NAMALWA (cell line): ENCODE results near the gene ADK.
"Not testable (repeated sequence)": the region's sequence is repeated elsewhere in the genome, so short reads cannot be mapped to it uniquely, and the experiment has no call there.

Source experiments
- DNase-seq: peaks from one replicate; pipeline ENCODE4 v3.0.0-alpha.2; 2015; ENCODE audit warnings: low spot score

Gene ADK

DNA sequence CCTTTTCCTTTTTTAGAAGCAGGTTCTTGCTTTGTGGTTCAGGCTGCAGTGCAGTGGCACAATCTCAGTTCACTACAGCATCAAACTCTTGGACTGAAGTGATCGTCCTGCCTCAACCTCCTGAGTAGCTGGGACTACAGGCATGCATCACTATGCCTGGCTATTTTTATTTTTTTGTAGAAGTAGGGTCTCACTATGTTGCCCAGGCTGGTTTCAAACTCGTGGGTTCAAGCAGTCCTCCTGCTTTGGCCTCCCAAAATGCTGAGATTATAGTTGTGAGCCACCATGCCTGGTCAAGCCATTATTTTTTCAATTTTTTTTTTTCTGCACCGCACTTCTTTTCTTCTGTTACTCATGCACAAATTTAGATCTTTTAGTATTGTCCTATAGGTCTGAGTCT is 154.7 kb downstream of the ADK start:
- DNase-seq, result no peak

DNA sequence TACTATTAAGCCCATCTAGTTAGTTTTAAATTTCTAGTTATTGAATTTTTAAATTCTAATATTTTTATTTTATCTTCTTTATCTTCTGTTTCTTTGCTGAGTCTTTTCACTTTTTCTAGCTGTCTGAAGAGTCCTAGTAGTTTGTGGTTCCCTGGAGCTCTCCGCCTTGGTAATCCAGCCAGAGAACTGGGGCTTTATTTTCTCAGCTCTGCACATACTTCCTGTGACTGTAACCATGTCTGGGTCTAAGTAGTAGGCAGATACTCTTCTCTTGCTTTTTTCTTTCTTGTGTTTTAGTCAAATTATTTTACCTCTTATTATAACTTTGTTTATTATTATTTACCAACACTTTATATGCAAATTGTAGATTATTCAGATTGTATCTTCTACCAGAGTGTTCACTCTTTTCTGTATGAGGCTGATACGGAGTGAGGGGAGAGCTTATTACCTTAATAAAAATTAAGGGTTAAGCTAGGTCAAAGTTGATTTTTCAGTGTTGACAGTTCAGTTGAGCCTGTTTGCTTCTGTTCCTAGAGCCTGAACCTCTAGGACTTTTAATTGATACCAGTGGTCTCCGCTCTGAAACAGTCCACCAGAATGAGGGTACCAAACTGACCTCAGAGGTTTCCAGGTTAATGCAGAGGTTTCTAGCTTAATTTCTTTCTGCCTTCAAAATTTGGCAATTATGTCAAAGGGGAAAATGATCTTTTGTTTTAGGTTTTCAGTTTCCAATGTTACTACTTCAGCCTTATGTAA is 155.4 kb downstream of the ADK start:
- no peak for DNase-seq

DNA sequence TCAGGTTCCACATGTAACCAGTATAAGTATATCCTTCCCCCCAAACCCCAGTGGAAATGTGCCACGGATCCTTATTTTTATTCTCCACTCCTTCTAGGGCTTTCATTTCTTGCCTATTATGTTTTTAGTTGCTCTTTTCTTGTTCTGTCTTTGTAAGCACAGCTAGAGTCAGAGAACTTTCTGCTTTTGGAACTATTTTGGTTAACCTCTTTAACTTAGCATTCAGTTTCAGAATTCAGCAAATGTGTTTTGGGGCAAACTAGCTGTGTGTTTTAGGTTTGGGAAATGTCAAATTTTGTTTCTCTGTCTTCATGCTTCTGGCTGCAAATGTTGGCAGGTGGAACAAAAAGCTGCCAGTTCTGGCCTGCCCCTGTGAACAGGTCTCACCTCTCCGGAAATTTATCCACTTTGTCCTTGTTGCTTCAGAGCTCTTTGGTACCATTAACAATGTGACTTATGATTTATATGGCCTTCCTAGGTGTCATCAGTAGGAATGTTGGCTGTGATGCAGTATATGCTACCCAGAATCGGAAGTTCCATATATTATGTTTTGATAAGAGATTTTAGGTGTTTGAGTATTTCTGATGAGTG is 156.1 kb downstream of the ADK start:
- DNase-seq, result no peak

DNA sequence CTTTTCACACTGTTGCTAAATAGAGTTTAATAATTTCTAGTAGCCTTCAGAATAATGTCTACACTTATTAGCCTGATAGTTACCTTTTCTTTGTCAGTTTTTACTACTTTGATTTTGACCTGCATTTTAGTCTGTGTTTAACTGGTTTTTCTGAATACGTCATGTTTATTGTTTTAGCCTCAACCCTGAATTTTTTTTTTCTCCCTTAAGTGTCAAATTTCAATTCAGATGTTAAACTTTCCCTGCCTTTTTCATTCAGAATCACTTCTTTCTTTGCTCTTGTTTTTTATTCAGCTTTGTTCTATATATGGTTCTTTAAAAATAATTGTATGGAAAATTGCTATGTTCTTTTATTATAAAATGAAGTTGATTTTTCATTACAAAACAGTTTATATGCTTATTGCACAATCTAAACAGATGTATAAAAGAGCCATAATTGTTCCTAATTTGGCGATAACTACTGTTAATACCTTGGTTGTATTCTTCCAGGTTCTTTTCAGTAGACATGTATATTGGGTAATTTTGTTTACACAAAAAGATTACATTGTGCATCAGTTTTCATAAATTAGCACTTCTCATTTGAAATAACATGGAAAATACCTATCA is 159.7 kb downstream of the ADK start:
- DNase-seq, result no peak

DNA sequence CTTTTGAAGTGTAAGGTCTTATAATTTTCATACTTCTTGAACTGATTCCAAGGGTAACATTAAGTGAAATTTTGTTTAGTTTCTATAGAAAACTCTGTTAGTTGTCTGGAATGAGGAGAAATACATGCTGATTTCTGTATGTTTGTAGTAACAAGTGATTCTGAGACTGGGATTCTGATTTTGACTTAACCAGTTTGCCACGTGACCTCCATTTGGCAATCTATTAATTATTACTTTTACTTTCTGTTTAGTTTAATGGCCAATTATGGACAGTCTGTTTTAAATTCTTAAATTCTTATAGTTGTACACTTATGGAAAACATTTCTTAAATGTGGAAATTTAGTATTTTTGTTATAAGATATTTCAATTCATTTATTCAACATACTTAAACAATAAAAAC is 163.1 kb downstream of the ADK start:
- no peak for DNase-seq

DNA sequence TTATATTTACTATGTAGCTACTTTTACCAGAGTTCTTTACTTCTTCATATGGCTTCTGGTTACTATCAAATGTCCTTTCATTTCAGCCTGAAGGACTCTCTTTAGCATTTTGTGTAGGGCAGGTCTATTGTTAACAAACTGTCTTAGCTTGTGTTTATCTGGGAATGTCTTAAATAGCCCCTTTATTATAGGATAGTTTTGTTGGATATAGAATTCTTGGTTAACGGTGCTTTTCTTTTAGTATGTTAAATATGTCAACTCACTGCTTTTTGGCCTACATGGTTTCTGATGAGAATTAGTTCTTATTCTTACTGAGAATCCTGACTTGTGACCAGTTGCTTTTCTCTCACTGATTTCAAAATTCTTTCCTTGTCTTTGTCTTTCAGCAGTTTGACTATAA is 169.0 kb downstream of the ADK start:
- no peak for DNase-seq

DNA sequence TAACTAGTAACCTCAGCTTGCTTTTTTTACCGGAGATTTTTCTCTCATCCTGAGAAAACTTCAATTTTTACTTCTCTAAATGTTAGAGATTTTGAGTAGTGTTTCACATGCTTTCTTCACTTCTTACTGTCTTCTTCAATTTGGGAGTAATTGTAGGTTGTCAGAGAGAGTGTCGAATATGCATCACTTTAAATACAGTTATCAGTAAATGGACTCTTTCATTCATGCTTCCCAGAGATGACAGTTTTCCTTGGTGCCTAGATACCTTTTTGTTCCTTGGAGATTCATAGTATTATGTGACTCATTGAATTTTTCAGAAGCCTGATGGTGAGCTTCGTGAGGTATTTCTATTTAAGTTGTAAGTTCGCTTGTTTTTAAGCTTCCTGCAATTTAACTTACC is 169.7 kb downstream of the ADK start:
- DNase-seq, result no peak

DNA sequence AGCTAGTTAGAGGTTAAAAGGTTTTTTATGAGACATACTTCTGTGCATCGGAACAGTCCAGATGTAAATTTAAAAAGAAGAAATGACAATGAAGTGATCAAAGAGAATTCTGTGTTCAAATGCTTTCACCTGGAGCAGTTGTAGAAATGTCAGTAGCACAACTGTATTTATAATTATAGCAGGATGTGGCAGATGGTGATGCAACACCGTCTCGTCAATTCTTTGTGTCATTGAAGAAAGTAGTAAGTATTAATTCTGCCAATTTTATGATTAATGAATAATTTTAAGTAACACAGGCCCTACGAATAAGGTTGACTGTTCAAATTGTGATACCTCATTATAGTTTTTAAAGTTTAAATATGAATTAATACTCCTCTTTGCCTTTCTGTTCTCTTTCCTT is 171.1 kb downstream of the ADK start:
- no peak for DNase-seq

DNA sequence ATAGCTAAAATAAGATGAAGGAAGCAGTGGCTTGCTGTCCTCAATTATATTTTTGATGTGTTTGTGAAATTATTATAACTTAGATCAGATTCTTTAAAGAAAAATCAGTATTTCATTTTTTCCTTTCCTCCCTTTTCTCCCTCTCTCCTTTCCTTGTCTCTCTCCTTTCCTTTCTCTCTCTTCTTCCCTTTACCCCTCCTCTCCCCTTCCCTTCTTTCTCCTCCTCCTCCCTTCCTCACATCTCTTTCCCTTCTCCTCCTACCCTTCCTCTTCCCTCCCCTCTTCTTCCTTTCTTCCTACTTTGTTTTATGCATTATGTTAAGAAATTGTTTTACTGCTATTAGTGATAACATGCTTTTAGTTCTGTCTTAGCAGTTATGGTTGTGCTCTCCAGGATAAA is 171.5 kb downstream of the ADK start:
- no peak for DNase-seq

DNA sequence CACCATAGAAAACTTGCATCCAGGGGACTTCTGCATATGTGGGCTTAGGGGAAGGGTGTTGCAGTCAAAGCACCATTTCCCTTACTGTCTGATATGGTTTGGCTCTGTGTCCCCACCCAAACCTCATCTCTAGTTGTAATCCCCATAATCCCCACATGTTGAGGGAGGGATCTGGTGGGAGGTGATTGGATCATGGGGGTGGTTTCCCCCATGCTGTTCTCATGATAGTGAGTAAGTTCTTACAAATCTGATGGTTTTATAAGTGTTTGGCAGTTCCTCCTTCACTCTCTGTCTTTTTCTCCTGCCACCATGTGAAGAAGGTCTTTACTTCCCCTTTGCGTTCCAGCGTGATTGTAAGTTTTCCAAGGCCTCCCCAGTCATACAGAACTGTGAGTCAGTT is 177.4 kb downstream of the ADK start:
- DNase-seq, result no peak

DNA sequence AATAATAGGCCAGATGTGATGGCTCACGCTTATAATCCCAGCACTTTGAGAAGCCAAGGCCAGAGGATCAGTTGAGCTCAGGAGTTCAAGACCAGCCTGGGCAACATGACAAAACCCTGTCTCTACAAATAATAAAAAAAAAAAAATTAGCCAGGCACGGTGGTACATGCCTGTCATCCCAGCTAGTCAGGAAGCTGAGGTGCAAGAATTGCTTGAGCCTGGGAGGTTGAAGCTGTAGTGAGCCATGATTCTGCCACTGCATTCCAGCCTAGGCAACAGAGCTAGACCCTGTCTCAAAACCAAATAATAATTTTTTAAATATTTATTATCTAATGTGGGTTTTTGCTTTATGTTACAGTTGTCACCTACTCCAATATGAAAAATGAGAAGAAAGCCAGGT is 178.9 kb downstream of the ADK start:
- no peak for DNase-seq

DNA sequence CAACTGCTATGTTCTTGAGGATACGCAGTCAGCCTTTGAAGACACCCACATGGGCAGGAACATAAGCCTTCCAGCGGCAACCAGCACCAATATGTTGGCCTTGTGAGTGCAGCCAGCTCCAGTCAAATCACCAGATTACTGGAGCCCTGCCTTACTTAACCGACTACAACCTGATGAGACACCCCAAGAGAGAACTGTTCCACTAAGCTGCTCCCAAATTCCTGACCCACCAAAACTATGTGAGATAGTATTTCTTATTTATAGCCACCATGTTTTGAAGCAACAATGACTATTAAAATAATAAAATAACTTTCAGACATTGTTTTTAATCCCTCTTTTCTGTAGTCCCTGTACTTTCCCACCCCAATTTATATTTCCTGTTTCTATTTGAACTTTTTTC is 179.6 kb downstream of the ADK start:
- no peak for DNase-seq

DNA sequence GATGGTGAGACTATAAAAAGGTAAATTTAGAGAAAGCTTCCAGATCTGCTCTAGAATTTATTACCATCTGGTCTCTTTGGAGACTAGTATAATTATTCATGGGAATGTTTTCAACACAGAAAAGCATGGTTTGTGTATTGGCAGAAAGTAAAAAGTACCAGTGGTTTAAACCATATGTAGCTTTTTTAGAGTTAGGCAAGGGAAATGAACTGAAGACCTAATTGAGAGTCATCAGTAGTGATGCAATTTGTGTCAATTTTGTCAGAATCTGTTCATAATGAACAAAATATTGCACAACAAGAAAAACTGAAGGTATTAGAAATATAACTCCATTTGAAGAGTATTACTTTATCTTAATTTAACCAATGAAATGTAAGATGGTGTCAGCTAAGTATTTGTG is 181.4 kb downstream of the ADK start:
- no peak for DNase-seq

DNA sequence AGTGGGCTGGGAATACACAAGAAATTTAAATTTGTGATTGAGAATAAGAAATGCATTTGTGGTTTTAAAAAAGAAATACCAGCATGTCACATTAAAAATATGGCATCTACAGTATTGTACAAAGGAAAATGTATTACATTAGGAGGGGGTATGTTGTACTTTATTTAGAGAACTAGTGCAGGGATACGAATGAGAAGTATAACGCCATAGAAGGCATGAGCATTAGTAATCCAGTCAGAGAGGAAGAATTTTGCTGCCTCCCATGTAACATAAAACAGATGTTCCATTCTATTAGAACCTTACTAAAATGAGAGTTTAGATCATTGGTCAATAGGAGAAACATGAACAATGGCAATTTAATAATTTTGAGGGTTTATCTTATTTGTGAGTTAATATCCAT is 182.2 kb downstream of the ADK start:
- no peak for DNase-seq

DNA sequence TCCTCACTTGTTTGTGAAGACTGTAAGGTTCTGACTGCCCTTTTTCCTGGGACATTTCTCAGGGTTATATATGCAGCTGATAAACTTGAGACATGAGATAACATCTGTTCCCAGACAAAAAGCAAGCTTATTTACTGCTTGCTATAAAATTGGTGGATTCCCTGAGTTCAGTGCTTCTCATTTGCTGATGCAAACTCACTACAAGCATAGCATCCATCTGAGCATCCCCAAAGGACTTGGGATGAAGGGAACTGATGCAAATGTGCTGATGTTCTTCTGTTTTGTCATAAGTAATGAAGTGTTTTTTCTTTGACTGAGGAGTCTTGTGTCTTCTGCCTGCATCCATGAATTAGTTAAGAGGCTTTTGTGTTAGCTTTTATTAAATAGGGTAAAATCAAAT is 183.2 kb downstream of the ADK start:
- DNase-seq, result no peak

DNA sequence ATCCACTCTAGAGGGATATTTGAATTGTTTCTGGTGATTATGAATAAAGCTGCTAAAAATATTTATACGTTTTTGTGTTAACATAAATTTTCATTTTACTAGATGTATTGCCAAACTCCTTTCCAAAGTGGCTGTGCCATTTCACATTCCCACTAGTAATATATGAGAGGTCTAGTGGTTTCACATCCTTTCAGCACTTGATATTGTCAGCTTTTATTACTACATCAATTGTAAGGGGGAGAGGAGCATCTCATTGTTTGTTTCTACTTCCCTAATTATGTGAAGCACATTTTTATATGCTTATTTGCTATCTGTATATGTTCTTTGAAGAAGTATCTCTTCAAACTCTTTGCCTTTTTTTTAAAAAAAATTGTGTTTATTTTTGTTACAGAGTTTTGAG is 184.5 kb downstream of the ADK start:
- no peak for DNase-seq

DNA sequence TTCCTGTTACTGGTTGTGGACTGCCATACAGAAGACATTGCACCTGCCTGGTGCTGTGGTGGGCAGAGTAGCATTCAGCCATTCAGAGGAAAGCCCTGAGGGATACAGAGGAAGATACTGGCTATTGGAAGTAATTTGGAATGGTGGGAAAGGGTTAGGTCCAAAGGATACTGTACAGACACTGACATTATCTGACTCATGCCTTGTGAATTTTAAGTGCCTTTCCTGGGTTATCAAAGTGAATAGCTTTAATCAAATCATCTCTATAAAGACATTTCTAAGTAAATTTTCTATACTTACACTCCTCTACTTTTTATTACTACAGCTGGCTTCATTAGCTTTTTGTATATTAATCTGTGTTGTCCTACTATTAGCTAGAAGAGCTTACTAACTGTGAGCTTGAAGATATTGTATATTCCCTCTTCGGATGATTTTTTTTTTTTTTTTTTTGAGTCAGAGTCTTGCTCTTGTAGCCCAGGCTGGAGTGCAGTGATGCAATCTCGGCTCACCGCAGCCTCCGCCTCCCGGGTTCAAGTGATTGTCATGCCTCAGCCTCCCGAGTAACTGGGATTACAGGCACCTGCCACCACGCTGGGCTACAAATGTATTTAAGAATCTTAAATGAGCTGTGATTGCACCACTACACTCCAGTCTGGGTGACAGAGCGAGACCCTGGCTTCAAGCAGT is 186.5 kb downstream of the ADK start:
- no peak for DNase-seq

DNA sequence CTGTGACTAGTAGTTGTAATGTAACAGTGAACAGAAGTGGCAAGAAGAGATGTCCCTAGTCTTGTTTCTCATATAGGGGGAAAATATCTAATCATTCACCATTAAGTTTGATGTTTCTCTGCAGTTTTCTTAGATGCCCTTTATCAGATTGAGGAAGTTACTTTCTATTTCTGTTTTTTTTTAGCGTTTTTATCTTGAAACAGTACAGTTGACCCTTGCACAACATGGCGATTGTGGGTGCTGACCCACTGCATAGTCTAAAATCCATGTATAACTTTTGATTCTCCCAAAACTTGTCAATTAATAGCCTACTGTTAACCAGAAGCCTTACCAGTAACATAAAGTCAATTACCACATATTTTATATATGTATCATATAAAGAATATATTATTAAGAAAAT is 192.0 kb downstream of the ADK start:
- no peak for DNase-seq

DNA sequence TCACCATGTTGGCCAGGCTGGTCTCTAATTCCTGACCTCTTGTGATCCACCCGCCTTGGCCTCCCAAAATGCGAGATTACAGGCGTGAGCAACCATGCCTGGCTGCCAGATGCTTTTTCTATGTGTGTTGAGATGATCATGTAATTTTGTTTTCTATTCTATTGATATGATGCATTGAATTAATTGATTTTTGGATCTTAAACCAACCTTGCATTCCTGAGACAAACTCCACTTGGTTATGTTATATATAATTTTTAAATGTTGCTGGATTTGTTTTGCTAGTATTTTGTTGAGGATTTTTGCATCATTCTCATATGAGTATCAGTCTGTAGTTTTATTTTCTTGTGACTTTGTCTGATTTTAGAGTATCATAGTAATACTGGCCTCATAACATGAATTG is 192.8 kb downstream of the ADK start:
- no peak for DNase-seq

DNA sequence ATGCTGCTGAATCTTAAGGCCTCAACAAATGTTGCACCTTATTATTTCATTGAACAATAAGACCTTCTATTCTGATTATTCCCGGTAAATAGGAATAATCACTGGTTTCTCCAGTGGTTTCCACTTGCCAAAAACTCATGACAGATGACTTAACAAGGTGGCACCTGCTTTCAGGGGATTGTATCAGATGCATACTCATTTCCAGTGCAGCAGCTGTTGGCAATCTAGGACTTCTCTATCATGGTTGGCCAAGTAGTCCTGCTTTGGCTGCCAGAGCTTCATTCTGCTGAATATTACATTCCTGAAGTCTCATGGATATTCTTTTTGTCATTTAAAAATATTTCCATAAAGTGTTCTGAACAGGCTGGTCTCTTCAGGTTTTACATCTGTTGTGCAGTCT is 193.3 kb downstream of the ADK start:
- DNase-seq, result no peak

DNA sequence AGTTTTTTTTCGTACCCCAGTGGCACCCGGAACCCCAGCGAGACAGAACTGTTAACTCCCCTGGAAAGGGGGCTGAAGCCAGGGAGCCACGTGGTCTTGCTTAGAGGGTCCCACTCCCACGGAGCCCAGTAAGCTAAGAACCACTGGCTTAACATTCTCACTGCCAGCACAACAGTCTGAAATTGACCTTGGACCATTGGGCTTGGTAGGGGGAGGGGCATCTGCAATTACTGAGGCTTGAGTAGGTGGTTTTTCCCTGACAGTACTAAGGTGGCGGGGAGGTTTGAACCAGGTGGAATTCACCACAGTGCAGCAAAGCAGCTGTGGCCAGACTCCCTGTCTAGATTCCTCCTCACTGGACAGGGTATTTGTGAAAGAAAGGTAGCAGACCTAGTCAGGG is 196.5 kb downstream of the ADK start:
- no peak for DNase-seq

DNA sequence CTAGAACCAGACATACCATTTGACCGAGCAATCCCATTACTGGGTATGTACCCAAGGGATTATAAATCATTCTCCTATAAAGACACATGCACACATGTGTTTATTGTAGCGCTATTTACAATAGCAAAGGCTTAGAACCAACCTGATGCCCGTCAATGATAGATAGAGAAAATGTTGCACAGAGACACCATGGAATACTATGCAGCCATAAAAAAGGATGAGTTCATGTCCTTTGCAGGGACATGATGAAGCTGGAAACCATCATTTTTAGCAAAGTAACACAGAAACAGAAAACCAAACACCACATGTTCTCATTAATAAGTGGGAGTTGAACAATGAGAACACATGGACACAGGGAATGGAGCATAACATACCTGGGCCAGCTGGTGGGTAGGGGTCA is 202.0 kb downstream of the ADK start:
- DNase-seq, result not testable (repeated sequence)

DNA sequence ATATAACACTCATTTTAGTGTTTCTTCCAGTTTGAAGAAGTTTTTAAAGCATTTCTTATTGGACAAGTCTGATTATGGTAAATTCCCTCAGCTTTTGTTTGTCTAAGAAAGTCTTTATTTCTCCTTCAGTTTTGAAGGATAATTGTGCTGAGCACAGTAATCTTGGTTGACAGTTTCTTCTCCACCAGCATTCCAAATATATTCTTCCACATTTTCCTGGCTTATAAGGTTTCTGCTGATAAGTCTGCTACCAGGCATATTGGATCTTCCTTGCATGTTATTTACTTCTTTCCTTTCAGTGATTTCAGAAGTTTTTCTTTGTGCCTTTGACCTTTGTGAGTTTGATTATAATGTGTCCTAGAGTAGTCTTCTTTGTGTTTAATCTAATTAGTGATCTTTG is 210.7 kb downstream of the ADK start:
- no peak for DNase-seq
